GM19395 (cell line): ENCODE measurements around the gene HOXB6.

Experiments used
- ATAC-seq: cut with Tn5 transposase; IDR thresholded peaks from one replicate; pipeline ENCODE4 v1.9.1; 2021; ENCODE audit warnings: mild to moderate bottlenecking, moderate library complexity; ENCODE audit not compliant: unreplicated experiment

Gene HOXB6

DNA sequence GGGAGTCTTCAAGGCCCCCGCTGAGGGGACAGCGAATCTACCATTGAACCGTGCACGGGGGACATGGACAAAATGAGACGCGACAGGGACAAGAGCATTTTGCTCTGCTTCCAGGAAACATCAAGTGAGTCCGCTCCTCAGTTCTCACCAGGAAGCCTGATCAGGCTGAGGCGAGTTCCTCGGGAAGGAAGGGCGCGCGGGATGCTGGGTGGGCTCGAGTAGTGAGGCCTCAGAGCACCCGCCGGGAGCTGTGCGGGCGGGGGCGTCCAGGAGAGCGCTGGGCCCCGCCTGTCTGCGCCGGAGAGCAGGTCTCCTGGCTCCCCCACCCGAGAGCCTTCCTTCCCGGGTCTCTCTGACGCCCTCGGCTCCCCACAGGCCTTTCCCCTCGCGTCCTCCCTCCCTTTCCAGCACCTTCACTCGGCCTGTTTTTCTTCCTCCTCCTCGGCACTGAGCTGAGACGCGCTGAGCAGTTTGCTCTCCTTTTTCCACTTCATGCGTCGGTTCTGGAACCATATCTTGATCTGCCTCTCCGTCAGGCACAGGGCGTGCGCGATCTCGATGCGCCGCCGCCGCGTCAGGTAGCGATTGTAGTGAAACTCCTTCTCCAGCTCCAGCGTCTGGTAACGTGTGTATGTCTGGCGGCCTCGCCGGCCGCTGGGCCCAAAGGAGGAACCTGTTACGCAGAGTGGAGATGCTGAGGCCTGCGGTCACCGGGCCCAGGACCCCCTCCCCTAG is 8.6 kb downstream of the HOXB6 start:
- ATAC-seq = no peak

DNA sequence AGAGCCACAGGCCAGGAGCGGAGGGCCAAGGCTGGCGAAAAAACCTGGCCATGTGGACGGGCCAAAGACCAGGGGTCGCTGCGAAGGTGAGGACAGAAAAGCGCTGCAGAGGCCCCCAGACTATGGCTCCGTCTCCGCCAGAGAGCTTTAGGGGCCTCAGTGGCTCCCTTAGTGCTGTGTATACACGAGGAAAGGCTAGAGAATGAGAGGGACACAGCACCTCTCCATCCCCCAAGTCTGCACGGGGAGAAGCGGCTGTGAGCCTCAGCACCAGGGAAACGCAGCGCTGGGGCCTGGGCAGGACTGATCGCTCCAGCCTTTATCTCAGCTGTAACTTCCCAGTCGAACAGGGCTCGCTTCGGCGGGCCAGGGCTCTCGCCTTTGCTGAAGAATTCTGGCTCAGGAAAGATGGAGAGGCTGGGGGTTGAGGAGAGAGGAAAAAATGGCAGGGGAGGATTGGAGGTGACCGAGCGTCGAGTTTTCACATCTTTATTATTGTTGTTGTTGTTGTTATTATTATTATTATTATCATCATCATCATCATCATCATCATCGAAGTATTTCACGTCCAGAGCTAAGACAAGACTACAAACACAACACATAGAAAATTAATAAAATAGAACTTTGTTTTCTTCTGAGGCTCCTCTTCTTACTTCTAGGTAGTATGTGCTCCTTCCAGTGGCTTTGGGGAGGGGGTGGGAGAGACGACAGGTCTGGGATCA is 9.3 kb downstream of the HOXB6 start:
- no peak for ATAC-seq

DNA sequence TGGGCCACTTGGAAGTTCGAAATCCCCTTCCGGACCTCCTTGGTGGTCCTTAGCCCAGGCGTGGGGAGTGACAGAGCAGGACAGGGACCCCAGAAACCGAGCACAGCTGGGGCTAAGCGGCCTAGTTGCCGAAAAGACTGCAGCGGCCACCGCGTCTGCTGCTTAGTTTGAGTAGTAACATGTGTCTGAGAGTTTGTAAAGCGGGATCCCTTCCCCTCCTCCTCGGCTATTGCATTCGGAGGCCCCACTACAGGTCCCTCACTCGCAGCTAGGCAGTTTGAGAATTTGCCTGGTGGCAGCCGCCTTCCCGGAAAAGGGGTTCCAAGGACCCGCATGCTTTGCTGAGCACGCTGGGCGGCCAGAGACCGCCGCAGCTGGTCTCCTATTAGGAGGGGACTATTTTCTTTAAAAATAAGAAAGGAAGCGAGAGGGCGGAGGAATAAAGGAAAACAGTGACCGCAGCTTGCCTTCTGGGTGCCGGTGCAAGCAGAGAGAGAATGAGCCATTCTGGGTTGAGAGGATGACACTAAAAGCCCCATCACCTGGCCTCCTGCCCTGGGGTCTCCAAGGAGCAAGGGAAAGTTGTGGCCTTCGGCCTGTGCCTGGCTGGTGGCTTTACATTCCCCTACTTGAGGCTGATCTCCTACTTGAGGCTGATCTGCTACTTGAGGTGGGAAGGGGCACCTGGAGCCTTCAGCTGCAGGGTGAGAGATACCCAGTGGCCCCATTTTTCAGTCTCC is 10.1 kb downstream of the HOXB6 start:
- no peak for ATAC-seq

DNA sequence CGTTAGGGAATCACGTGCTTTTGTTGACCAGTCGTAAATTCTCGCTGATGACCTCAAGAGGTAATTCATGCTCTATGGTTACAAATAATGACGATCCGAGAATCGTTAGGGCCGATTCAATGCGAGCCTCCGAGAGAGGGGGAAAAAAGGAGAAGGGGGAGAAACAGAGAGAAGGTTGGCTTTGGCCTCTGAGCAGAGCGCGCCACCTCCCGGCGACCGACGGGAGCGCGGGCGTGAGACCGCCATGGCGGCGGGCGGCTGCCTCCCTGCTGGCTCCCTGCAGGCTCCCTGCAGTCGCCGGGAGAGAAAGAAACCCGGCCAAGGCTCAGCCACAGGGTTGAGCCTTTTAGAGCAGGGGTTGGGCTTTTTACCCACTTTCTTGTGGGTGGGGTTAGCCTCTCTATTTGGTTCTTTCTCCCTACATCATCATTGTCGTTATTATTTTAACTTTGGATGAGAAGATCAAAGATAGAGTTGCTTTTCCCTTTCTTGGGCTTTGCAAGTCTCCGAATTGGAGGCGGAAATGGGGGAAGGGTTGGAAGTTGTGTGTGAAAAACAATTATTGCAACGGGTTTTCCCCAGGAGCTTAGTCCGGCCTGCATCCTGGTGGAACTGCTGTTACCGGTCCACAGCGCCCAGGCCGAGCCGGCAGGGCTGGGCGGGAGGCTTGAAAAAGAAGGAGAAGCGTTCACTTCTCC is 10.8 kb downstream of the HOXB6 start:
- no peak for ATAC-seq

DNA sequence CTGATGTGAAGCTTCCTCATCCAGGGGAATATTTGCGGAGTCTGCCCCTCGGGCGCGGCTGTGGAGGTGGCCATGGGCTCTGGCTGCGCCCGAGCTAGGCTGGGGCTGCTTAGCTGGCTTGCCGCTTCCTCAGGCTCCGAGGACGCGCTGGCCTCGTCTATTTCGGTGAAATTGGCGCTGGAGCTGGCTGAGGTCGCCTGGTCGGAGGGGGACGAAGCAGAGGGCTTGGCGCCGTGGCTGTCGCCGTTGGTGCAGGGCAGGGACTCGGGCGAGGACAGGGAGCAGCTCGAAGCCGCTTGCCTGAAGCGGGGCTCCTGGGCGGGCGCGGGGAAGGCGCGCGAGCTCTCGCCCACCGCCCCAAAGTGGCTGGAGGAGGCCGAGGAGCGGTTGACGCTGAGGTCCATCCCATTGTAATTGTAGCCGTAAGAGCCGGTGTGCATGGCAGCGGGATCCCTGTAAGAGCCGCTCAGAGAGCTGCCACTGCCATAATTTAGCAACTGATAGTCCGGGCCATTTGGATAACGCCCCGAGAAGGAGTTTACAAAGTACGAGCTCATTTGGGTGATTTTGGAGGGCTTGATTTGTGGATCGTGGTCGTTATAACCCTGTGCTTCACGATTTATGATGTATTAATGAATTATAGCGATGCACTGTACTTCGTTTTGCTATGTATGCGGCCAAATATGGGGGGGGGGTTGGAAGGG is 11.5 kb downstream of the HOXB6 start, which contains the start of gene HOXB5:
Gene HOXB5, minus strand, starts transcription at position 654 of the 704 bp plus-strand sequence. Its CDS starts 97 bp downstream, at position 557.
- no peak for ATAC-seq

DNA sequence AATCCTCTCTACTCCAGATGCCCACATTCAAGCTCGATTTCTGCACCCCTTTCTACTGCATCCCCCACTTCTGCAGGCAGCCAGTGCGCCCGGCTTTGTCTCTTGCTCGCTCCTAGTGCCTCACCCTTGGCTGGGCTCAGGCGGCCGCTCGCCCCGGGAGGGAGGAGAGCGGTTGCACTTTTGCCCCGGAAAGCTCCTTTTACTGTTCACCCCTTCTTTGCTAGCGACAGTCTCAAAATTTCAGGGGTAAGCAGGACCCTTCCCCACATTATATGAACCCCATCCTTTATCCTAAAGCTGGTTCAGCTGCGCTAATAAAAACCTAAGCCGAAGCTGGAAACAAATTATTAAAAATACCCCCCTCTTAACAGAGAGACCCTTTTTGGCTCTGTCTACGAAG is 12.2 kb downstream of the HOXB6 start:
- no peak for ATAC-seq

DNA sequence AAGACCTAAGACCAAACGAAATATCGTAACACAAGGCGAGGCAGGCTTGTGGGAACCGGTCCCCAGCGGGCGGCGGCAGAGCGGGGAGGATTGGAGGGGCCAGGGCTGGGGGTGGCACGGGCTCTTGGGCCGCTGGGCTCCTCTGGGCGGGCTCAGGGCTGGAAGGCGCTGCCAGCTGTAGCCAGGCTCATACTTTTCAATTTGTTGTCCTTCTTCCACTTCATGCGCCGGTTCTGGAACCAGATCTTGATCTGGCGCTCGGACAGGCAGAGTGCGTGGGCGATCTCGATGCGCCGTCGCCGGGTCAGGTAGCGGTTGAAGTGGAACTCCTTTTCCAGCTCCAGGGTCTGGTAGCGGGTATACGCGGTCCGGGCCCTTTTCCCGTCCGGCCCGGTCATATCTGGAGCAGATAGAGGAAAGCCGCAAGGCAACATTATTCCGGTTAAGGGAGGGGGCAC is 12.7 kb downstream of the HOXB6 start:
- no peak for ATAC-seq

DNA sequence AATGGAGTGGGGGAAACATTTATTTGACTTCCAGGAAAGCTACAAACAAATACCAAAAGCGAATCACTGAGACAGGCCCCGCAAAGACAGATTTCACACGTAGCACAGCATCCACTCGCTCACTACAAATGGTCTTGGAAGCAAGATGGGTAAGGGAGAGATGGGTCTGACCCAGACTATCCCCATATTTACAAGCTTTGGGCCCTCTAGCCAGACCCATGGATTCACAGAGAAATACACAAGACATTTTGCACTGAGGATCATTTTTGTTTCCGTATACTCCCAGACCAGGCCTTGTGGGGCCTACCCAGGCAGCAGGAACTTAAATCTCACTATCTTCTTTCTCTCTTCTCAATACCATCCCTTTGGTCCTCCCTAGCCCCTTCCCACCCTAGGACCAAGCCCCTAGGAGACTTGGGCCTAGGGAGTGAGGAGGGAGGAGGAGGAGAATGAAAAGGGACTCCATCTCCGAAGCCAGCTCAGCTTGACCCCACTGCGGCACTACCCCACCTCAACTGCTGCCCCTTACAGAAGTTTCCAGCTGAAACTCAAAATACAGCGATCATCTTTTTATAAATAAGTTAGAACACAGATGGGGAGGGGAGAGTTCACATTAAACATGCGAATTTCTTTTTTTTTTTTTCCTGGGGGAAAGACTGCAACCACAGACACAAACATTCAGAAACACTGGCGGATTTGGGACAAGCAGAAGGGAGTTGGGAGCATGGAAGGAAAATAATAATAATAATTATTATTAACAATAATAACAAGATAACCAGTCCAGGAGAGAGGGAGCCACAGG is 13.3 kb downstream of the HOXB6 start:
- ATAC-seq = no peak

DNA sequence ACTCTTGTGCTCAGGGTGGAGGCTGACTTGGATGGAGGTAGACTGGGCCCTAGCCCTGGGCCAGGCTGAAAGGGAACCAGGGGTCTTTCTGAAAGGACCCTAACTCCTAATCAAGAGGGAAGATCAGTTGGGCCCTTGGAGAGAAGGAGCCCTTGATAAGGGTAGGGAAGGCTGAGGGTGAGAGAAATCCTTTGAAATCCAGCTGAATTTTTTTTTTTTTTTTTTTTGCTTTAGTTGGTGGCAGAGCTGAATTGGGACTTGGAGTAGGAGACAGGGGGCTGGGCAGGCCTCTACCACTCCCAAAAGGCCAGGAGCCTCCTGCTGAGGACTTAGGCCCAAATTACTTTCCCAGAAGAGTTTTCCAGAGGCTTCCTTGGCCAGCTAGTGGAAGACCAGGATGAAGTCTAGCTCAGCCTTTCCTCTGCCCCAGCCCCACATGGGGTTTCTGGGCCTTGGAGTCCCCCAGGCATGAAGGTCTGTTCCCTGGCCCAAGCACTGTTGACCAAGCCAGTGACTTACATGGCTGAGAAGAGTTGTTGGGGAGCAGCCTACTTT is 14.1 kb downstream of the HOXB6 start:
- no peak for ATAC-seq

DNA sequence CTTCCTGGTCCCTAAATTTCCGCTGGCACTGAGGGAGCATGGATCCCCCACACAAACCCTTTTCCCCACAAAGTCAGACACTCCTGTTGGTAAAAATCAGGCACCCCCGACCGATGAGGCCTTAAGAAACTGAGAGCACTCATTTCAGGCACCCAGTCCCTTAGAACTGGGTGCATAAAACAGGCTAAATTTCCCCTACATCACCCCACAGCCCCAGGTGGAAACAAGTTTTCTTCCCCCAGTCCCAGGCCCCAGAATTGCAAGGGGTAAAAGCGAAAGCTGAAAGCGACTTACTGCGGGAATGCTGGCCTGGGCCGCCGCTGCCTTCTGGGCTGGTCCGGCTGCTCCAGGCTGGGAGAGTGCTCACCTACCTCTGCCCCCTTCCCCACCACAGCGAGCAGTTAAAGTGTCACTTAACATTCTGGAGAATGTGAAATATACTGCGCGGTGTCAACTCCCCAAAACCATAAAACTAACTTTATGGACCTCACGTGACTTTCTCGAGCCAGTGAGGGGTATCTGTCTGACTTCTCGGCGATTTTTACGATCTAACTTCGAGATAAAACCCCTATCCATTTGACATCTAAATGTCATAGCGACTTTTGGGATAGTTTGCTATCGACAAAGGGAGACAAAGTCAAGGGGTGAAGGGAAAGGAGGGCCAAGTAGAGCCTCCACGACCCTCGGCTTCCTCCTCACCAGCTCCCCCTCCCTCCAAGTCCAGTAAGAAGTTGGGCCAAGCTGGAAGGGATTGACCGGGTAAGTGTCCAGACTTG is 14.8 kb downstream of the HOXB6 start, which contains the start of gene HOXB3:
Gene HOXB3, minus strand, starts transcription at position 411 of the 776 bp plus-strand sequence. CDS start 37,767 bp downstream, outside the sequence.
- no peak for ATAC-seq

DNA sequence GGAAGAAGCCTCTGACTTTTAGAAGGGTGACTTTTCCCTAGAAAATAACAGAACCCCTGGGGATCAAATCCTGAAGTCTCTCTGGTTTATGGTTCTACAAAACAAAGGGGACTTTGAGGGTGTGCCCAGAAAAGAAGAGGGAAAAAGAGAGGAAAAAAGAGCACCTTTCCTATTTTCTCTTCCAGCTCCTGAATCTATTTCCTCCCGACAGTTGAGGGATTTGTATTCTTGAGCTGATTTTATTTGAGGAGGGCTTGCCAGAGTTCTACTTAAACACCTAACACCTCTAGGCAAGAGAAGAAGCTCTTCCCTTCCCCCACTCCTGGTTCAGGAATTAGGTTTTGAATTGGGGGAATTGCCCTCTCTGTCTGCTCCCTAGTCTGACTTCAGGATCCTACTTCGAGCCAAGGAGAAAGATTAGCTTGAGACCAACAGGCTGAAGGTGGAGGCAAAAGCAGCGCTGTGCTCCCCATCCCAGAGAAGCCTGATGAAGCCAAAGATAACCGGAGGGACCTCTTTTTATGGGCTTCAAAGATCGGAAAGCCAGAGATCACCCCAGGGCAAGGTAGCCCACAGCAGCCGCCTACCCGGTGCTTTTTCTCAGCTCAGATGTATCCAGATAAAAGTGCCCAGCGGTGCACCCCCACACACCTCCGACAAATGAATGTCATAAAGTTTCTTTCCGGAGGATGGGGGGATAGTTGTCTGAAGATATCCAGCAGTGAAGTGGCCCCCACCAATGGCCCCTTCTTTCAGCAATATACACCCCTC is 15.5 kb downstream of the HOXB6 start:
- ATAC-seq = no peak

DNA sequence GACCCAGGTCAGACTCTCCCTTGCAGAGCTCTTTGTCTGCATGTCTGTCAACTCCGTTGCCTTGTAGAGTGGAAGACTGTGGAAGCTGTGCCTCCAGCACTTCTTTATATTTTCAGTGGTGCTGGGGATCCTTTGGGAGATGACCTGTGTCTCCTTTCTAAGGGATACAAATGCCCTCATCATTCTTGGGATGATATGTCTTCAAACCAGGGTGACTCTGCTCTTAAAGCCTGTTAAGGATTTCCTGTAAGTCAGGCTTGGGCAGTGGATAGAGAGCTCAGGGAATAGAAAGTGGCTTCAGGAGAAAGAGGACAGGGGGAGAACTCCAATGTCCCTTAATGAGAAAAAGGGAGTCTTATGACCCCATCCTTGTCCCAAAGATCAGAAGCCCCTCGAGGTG is 16.3 kb downstream of the HOXB6 start:
- ATAC-seq = no peak

DNA sequence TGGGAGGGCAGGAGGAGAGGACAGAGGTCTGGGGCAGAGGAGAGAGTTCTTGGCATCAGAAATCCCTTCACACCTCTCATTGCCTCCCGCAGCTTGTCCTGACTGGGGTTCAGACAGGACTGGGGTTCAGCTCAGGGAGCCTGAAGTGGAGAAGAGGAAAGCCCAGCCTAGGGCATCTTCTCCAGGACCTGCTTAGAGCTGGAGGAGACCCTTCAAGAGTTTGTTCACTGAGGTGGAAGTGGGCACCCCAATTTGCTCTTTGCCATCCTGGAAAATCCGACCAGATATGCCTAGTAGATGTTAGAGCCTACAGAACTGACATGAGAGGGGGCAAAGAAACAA is 16.7 kb downstream of the HOXB6 start:
- ATAC-seq = no peak

DNA sequence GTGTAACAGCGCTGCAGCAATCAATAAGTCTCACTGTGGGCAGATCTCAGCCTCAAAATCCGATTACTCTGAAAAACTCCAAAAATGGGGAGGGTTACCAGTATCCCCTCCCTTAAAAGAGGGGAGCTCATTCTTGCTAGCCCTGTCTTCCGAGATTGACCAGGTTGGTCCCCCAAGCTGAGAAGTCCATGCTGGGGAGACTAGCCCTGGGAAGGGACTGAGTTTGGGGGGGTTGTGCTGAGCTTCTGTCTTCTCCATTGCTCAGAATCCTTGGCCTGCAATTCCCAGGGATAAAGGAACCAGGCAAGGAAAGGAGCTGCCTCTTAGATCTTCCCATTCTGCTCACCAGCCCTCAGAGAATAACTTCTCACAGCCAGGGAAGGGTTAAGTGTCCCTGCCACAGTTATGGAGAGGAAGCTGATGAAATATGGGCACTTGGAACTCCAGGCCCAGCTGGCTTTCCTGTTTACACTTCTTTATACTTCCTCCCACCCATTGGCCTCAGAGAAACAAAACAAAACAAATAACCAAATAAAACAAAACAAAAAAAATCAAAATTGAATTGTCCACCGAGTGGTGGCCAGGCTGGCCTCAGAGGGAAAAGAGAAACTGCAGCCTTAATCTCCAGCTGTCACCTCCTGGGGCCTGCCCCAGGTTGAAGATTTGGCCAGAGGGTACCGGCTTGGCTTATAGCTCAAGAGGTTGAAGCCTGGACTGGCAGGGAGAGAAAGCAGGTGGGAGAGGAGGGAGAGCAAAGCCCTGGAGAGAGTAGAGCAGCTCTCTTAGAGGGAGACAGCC is 17.3 kb downstream of the HOXB6 start:
- no peak for ATAC-seq

DNA sequence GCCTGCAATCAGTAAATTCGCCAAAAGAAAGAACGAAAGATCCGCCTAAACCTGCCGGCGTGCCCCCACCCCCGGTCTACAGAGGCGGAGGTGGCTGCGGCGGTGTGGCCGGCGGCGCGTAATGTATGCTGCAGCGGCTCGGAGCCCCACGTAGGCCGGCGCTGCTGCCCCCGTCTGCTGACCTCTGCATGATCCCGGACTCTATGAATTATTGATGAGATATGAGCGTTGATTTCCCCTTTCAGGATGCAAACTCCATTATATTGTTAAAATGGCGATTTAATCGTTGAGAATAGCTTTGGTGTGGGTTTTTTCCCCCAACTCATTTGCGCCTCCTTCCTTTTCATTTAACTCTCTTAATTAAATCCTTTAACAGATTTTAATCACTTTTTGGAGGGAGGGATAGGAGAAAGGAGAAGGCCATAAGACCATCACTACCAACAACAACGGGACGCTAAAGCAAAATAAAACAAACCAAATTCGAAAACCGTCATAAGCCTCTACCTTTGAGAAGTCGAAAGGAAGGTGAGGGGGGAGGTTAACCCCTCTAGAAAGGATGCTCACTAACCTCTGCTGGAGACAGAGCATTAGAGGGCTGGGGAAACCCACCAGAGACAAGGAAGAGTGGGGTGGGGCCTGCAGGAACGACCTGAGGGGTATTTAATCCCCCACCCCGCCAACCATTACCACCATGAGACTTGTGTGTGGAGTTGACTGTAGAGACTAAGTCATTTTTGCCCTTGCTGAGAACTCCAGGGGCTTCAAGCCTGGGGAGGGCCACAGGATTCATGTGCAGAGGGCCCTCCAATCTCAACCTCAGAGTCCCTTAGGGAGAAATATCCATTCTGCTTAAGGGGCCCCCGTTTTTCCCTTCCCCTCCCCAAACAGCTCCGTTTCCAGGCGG is 18.2 kb downstream of the HOXB6 start:
- no peak for ATAC-seq

DNA sequence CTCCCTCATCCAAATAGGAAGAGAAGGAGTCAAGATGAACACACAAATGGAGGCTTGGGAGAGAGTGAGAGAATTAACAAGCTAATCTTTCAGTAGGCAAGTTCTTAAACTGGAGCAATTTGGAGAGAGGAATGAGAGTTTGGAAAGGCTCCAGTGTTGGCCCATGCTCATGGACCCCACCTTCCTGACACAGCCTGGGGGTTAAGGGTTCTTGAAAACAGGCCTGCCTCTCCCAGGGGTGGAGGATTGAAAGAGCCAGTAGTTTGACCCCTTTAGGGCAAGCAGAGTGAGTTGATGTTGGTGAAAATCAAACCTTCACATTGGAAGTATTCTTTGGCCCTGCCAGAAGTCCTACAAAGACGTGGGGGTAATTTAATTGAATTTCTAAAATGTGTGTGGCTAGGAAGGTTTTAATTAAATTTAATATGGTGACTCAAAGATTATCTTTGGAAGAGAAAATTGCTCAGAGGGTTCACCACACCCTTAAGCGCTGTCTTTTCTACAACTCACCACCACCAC is 20.5 kb downstream of the HOXB6 start:
- ATAC-seq = no peak
